Adrenal gland (tissue), 5 donors: ENCODE data around the gene THADA.

ENCODE experiments used
- CTCF ChIP-seq, 6 experiments: fragments of 450-650 bp in 4 of 6; fragments of 200-600 bp in 2 of 6; sonication (generic) in 1 of 6; IDR thresholded peaks; 1 replicate in 5 of 6; 2 replicates in 1 of 6; pipeline versions ENCODE4 v1.5.1 to v1.8.0; 2016 to 2021; ENCODE audit warnings: antibody characterized with exemption in 6 of 6, mild to moderate bottlenecking in 2 of 6, moderate library complexity in 1 of 6
- POLR2A ChIP-seq, 2 donors: fragments of 450-650 bp; IDR thresholded peaks; one replicate each; pipeline ENCODE4 v1.6.1; 2017; ENCODE audit warnings: antibody characterized with exemption in 2 of 2, mild to moderate bottlenecking in 2 of 2, moderate library complexity in 1 of 2
- donor health status: DM: no; HTN: no; CAD: no.

DNA sequence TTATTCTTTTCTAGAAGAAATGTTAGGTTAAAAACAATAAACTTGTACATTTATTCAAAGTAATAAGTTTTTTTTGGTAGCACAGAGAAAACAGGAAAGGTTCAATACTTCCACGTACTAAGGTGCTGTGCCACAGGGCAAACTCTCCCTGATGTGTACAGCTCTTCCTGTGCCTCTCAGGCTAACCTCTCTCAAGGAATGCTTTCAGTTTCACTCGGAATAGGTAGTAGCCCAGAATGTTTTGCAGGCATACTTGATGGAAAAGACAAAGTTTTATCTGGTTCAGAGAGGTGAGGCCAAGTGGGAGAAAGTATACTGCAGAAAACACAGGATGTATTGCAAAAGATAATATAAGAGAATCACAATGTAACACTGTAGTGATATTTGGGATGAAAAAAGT is 198.4 kb downstream of the THADA start:
- no peak for TF ChIP-seq POLR2A (IDR thresholded peaks at IDR 0.05)
- TF ChIP-seq CTCF (IDR thresholded peaks at IDR 0.05) = no peak
